IMR-90 (cell line): ENCODE results near the gene DCDC2.

Source experiments
- CEBPB ChIP-seq: IDR thresholded peaks from 2 replicates; pipeline ENCODE4 v1.6.1; 2012; ENCODE audit warnings: low read depth, low read length, improper control_type of control experiment
- CTCF ChIP-seq: conservative IDR thresholded peaks from 2 replicates; pipeline ENCODE4 v1.5.1; 2012; ENCODE audit warnings: mild to moderate bottlenecking, low read depth, low read length, improper control_type of control experiment
- FOS ChIP-seq: fragments of 150-350 bp; IDR thresholded peaks from 2 replicates; pipeline ENCODE4 v1.6.1; 2016; ENCODE audit warnings: low read depth, low read length
- MAFK ChIP-seq: IDR thresholded peaks from 2 replicates; pipeline ENCODE4 v1.6.1; 2012; ENCODE audit warnings: low read depth, low read length, improper control_type of control experiment
- MAZ ChIP-seq: IDR thresholded peaks from 2 replicates; pipeline ENCODE4 v1.6.1; 2012; ENCODE audit warnings: low read depth, mild to moderate bottlenecking, low read length, improper control_type of control experiment, moderate library complexity, borderline replicate concordance
- POLR2A ChIP-seq: IDR thresholded peaks from 2 replicates; pipeline ENCODE4 v1.6.1; 2012; ENCODE audit warnings: mild to moderate bottlenecking, low read depth, low read length
- RAD21 ChIP-seq: IDR thresholded peaks from 2 replicates; pipeline ENCODE4 v1.6.1; 2012; ENCODE audit warnings: low read length, improper control_type of control experiment
- SMC3 ChIP-seq: fragments of 150-350 bp; IDR thresholded peaks from 2 replicates; pipeline ENCODE4 v1.6.1; 2016; ENCODE audit warnings: low read depth, mild to moderate bottlenecking, antibody characterized with exemption, low read length, moderate library complexity

- TF ChIP-seq CTCF, result no peak
- TF ChIP-seq CEBPB, result no peak
- TF ChIP-seq SMC3, result no peak
- no peak for TF ChIP-seq POLR2A
- no peak for TF ChIP-seq MAZ
- TF ChIP-seq RAD21, result no peak
- TF ChIP-seq FOS, result no peak
- no peak for TF ChIP-seq MAFK
Observed at GRCh38 chr6:24238700-24239099, 119.2 kb downstream of the DCDC2 start.
